A673 (cell line): ENCODE data around the gene SBK1. TPM values are rescaled to one million over a fixed set of nuclear protein-coding genes. Genes with fewer than 3 reads are reported as not detected.
A peak's percentile ranks its signal among the peaks of the same experiment; 100 is the strongest.

ENCODE experiments used
- BruUV-seq: library from RNA; stranded (reverse); fragments of 400-500 nt; replicated peaks from 2 replicates; lab custom pipeline; 2021; lab: Mats Ljungman, UMichigan
- CTCF ChIA-PET: fragments of 300-600 bp; sonication (Branson Sonifier 250); formaldehyde crosslinking; loops from one replicate; lab custom pipeline; 2022; ENCODE audit warnings: antibody characterized with exemption; lab: Charles Lee
- POLR2A ChIA-PET: fragments of 300-600 bp; sonication (Branson Sonifier 250); formaldehyde crosslinking; loops from one replicate; lab custom pipeline; 2022; ENCODE audit warnings: antibody characterized with exemption; ENCODE audit not compliant: low non-redundant PET; lab: Charles Lee
- DNase-seq: peaks from one replicate; pipeline ENCODE4 v3.0.0-alpha.2; 2015; ENCODE audit warnings: low spot score
- H3K27ac ChIP-seq: fragments of 200-600 bp; sonication (generic); 2 replicates; pipeline ENCODE4 v1.5.1; 2016; ENCODE audit warnings: mixed run types, low read depth, mild to moderate bottlenecking, mixed read lengths, antibody characterized with exemption, low read length; ENCODE audit not compliant: poor library complexity, severe bottlenecking
- H3K27me3 ChIP-seq: fragments of 200-600 bp; sonication (generic); replicated peaks from 2 replicates; pipeline ENCODE4 v1.6.1; 2017; ENCODE audit warnings: mixed run types, low read depth, mild to moderate bottlenecking, mixed read lengths, antibody characterized with exemption, low read length; ENCODE audit not compliant: insufficient read depth, poor library complexity
- H3K36me3 ChIP-seq: fragments of 200-600 bp; sonication (generic); 2 replicates; pipeline ENCODE4 v1.6.1; 2016; ENCODE audit warnings: mixed run types, mild to moderate bottlenecking, mixed read lengths, antibody characterized with exemption, low read length; ENCODE audit not compliant: insufficient read depth, poor library complexity, severe bottlenecking
- H3K4me1 ChIP-seq: fragments of 200-600 bp; sonication (generic); 2 replicates; pipeline ENCODE4 v1.6.1; 2017; ENCODE audit warnings: mixed run types, mild to moderate bottlenecking, mixed read lengths, antibody characterized with exemption, low read length; ENCODE audit not compliant: insufficient read depth, poor library complexity, severe bottlenecking
- H3K4me3 ChIP-seq: fragments of 200-600 bp; sonication (generic); 2 replicates; pipeline ENCODE4 v1.5.1; 2016; ENCODE audit warnings: low read depth, mixed run types, mild to moderate bottlenecking, mixed read lengths, low read length; ENCODE audit not compliant: poor library complexity, severe bottlenecking
- H3K9me3 ChIP-seq: fragments of 200-600 bp; sonication (generic); 2 replicates; pipeline ENCODE4 v1.6.1; 2016; ENCODE audit warnings: mixed run types, low read depth, mild to moderate bottlenecking, mixed read lengths, antibody characterized with exemption, low read length; ENCODE audit not compliant: poor library complexity, severe bottlenecking
- EZH2 ChIP-seq: fragments of 200-600 bp; sonication (generic); IDR thresholded peaks from 2 replicates; pipeline ENCODE4 v1.6.1; 2017; ENCODE audit warnings: borderline replicate concordance, low read depth, mild to moderate bottlenecking, mixed read lengths, antibody characterized with exemption, low read length; ENCODE audit not compliant: poor library complexity, severe bottlenecking
- intact Hi-C: fragments of 100-400 bp; cut with micrococcal nuclease; formaldehyde crosslinking; loops from one replicate; pipeline ENCODE4 v1.10.0; 2022; ENCODE audit not compliant: unreplicated experiment
- total RNA-seq: library from RNA; stranded (reverse); gene quantifications from 2 replicates; pipeline ENCODE4 v1.2.3, GENCODE V29; 2021
- TF ChIP-seq, protein P1 (sequence below): fragments of 300-800, 200-600 bp; sonication (generic); conservative IDR thresholded peaks from 2 replicates; pipeline ENCODE4 v1.5.1; 2017; ENCODE audit warnings: low read depth, mild to moderate bottlenecking, antibody characterized with exemption, low read length, moderate library complexity, mixed read lengths

Gene SBK1
- total RNA-seq, 1 experiment from 2014 or later: 22.2 TPM

- H3K9me3 ChIP-seq: no peaks in the 10 kb centered on the region
- no peaks in the 10 kb centered on the region for H3K4me1 ChIP-seq
- H3K36me3 ChIP-seq: peaks cover 4% of the 10 kb centered on the region
- POLR2A ChIA-PET: no interaction called here
- BruUV-seq: no TSS peak
- no peaks in the 10 kb centered on the region for H3K27me3 ChIP-seq
- no peak overlapping the region for H3K27ac ChIP-seq
- CTCF ChIA-PET: no interaction called here
- DNase-seq: no peak
- TF ChIP-seq, protein P1, sequence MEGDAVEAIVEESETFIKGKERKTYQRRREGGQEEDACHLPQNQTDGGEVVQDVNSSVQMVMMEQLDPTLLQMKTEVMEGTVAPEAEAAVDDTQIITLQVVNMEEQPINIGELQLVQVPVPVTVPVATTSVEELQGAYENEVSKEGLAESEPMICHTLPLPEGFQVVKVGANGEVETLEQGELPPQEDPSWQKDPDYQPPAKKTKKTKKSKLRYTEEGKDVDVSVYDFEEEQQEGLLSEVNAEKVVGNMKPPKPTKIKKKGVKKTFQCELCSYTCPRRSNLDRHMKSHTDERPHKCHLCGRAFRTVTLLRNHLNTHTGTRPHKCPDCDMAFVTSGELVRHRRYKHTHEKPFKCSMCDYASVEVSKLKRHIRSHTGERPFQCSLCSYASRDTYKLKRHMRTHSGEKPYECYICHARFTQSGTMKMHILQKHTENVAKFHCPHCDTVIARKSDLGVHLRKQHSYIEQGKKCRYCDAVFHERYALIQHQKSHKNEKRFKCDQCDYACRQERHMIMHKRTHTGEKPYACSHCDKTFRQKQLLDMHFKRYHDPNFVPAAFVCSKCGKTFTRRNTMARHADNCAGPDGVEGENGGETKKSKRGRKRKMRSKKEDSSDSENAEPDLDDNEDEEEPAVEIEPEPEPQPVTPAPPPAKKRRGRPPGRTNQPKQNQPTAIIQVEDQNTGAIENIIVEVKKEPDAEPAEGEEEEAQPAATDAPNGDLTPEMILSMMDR: no peak
- no peak for TF ChIP-seq EZH2
- no peak overlapping the region for H3K4me3 ChIP-seq
- intact Hi-C loops: no loop called here
Observed at GRCh38 chr16:28320741-28321140, 28.4 kb downstream of the SBK1 start.

GRCh38 chr16:28321700-28322411 lies 29.5 kb downstream of the SBK1 start:
- Histone ChIP-seq H3K9me3 (no peaks in the 10 kb centered on the region), H3K27me3 (no peaks in the 10 kb centered on the region), H3K4me3 (no peak overlapping the region), H3K36me3 (peaks cover 4% of the 10 kb centered on the region), H3K27ac (no peak overlapping the region), H3K4me1 (no peaks in the 10 kb centered on the region)
- DNase-seq: peak; percentile 48
- no TSS peak for BruUV-seq
- POLR2A ChIA-PET: no interaction called here
- CTCF ChIA-PET: interaction anchor here (0.6 to 1.6 kb wide), 3 partner anchors 10 to 275 kb away, joined by 3 read pairs; partner anchors contain the start of gene SBK1
- TF ChIP-seq EZH2: no peak
- TF ChIP-seq, protein P1: peak; percentile 81
- intact Hi-C loops: no loop called here

DNA sequence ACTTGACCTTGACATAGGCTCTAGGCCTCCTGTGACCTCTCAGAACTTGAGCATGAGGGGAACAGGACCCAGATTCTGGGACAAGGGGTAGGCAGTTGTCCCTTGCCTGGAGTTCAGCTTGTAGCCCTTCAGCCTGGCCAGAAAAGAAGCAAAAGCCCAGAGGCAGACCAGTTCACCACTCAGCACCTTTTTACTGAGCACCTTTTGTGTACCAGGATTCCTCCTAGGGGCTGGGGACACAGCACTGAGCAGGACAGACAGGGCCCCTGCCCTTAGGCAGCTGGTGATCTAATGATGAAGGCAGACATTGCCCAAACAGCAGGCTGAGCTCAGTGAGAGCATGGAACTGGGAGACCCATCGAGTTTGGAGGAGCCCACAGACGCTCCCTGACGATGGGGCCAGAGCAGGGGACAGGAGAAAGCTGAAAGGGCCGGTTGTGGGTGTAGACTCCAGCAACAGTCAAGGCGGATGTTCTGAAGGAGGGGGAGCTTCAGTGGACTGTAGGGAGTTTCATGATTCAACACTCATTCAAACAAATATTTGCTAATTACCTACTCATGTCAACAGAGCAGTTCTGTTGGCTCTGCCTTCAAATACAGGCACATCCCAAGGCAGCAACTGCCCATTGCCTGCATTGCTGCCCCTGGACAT lies 32.0 kb downstream of the SBK1 start:
- Histone ChIP-seq H3K4me3 (no peak overlapping the region), H3K27me3 (no peaks in the 10 kb centered on the region), H3K9me3 (no peaks in the 10 kb centered on the region), H3K4me1 (no peaks in the 10 kb centered on the region), H3K27ac (no peak overlapping the region), H3K36me3 (no peaks in the 10 kb centered on the region)
- DNase-seq: no peak
- CTCF ChIA-PET: interaction anchor here (0.7 kb wide), 2 partner anchors 13 to 211 kb away, joined by 3 read pairs; no protein-coding TSS in a partner anchor
- TF ChIP-seq, protein P1: no peak
- TF ChIP-seq EZH2: no peak
- intact Hi-C loops: no loop called here
- POLR2A ChIA-PET: no interaction called here
- BruUV-seq: no TSS peak
